DMS79 treated with DMSO at 0.1 percent for 48 hours (cell line): ENCODE results near the gene SHQ1.
"Not testable (repeated sequence)": the region's sequence is repeated elsewhere in the genome, so short reads cannot be mapped to it uniquely, and the experiment has no call there.

Experiments
- DNase-seq: peaks from one replicate; lab custom pipeline; 2025; lab: John Stamatoyannopoulos, UW

The SHQ1 gene

DNA sequence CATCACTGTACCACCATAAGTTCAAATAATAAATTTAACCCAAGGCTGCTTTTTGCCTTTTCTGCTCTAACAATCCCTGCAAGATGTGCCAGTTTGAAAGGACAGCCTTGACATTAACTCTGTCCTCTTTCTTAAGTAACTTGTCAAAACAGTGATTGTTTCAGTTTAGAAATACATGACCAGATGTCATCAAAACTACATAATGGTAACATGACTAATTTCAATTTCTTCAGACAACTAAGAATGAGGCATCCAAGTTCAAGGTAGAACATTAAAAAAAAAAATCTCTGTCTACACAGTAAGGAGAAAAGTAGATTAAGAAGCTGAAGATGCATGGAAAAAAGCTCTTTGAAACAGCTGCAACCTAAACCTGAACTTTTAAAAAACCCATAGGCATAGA is 47.4 kb downstream of the SHQ1 start:
- no peak for DNase-seq

DNA sequence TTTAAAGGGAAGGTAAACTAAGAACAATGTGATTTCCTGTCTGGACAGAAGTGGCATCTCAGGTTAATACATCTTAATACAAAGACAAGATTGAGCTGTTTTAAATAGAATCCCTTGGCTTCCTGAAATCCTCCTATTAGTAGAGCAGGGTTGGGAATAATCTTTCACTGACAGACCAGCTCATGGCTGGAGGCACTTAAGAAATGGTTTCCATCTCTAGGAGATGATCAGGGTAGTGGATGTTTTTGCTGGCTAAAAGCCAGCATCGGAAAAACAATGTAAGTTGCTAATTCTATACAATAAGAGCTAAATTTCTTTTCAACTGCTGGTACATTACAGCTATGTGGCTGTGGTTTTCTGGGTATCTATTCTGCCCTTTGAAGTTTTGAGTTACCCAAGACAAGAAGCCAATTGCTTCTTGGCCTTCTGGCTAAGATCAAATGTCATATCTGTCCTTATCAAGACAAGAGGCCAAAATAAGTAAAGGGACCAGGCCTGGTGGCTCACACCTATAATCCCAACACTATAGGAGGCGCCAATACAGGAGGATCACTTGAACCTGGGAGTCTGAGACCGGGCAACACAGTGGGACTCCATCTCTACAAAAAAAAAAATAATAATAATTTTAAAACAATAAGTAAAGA is 49.6 kb downstream of the SHQ1 start:
- no peak for DNase-seq

DNA sequence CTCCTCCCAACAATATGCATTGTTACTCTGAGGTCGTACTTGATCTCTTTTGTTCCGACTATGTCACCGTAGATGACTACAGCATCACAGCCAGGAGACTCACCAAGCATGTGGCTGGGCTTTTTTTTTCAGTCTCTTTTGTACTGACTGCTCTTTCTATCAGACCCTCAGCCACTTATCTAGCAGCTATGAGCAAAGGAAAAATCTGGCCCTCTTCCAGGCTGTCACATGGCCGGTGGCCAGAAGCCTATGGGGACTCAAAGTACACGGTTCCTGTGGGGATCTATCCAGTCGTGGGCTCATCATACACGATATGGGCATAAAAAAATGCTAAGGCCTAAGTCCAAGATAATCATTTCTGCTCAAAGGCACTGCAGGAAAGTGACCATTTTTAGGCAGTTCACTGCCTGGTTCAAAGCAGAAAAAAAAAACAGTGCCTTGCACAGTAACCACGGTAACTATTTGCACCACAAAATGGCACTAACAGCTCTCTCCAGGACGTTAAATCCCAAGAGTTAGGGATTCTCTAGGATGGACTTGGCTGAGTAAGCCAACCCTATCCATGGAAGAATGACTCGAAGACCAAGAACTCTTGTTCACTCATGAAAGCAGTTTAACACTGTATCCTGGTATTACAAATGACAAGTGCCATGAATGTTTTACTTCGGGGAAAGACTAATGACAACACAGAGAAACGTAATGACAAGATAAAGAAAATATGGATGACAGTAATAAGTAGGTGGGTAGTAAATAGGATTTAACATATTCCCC is 50.3 kb downstream of the SHQ1 start:
- peak; percentile 69 for DNase-seq

DNA sequence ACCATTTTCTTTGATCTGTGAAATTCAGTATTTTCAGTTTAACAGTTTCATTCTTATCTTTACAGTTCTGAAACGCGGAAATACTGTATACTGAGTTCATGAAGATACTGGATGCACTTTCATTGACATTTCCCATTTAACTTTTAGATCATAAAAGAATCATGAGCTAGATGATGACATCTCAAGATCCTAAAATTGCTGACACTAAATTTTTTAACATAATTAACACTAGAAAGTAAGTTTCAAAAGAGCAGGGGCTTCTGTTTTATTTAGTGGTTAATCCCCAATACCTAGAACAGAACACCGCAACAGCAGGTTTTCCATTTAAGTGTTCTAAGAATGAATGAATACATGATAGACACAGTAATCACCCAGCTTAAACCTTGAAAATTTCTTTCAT is 54.2 kb downstream of the SHQ1 start:
- no peak for DNase-seq

DNA sequence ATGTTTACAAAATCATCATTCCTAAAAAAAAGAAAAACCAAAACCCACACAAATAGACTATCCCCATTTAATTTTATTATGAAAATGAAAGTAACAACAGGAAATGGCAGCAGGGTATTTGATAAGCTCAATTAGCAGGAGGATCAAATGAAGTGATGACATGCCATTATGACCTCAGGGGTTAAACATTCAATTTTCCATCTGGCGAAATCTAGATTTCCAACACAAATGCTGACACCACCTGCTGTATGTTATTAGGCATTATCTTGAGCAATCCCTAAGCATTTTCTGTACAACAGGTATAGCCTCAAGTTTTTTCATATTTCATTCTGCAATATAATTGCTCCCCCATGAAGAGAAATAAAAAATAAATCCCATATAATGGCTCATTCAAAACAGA is 57.1 kb downstream of the SHQ1 start:
- DNase-seq, result no peak

DNA sequence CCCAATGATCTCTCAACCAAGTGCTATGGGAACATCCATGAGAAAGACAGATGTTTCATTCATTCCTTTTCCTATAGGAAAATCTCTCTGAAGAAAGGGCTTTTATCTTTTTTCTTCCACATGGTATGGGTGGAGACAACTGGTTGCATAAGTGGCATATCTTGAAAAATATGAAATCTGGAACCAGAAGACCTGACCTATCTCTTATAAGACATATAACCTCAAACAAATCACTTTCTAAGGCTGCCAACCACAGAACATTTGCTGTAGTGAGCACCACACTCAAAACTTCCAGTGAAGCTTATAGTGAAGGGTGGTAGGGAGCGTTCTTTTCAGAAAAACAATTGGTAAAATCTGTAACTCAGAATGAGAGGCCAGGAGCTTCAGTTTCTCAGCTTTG is 58.5 kb downstream of the SHQ1 start:
- no peak for DNase-seq

DNA sequence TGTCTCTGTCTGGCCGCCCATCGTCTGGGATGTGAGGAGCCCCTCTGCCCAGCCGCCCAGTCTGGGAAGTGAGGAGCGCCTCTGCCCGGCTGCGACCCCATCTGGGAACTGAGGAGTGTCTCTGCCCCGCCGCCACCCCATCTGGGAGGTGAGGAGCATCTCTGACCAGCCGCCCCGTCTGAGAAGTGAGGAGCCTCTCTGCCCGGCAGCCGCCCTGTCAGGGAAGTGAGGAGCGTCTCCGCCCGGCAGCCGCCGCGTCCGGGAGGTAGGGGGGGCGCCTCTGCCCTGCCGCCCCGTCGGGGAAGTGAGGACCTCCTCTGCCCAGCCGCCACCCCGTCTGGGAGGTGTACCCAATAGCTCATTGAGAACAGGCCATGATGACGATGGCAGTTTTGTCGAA is 60.0 kb downstream of the SHQ1 start:
- not testable (repeated sequence) for DNase-seq

DNA sequence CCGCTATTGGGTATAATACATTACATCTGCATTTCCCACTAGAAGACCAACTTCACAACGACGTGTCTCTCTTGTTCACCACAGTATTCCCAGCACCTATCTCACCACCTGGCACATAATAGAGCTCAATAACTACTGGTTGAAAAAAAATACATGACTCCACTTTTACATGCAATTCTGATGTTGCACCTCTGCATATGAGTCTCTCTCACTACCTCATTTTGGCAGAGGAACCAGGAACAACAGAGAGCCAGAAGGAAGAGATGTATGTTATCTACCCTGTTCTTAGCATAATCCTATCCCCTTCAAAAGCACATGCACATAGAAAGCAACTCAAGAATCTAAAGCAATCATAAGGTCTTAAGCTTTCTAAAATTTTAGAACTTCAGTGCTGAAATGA is 61.6 kb downstream of the SHQ1 start:
- no peak for DNase-seq

DNA sequence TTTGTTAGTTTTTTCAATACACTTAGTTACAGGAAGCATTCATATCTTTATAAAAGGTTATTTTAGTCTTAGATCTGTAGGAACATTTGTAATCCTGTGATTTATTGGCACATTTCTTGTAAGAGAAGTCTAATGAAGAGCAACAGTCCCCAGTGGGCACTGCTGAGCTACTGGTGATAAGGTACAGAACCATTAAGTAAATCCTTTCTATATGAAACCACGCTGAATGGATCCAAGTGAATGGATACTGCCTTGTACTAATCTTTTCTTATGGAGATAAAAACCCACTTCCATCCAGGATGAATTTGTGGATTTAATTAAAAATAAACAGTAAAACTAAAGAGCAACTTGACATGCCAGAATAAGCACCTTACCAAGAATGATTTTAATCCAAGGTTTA is 64.0 kb downstream of the SHQ1 start:
- no peak for DNase-seq

DNA sequence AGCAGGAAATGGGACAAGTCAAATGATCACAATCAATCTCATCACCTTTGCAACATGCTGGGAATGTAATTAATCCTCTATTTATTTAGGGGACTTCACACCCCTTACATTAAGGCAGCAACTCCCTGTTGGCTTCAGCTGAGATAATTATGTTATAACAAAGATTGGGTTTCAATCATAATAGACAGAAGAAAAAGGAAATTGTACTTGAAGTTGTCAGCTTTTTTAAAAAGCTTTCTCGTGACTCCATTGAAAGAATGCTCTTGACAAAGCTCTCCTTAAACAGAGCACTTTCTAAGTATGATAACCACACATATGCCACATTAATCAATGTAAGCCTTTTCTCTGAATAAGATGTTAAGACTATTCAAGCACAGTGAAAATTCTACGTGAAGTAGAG is 65.7 kb downstream of the SHQ1 start:
- DNase-seq, result no peak

DNA sequence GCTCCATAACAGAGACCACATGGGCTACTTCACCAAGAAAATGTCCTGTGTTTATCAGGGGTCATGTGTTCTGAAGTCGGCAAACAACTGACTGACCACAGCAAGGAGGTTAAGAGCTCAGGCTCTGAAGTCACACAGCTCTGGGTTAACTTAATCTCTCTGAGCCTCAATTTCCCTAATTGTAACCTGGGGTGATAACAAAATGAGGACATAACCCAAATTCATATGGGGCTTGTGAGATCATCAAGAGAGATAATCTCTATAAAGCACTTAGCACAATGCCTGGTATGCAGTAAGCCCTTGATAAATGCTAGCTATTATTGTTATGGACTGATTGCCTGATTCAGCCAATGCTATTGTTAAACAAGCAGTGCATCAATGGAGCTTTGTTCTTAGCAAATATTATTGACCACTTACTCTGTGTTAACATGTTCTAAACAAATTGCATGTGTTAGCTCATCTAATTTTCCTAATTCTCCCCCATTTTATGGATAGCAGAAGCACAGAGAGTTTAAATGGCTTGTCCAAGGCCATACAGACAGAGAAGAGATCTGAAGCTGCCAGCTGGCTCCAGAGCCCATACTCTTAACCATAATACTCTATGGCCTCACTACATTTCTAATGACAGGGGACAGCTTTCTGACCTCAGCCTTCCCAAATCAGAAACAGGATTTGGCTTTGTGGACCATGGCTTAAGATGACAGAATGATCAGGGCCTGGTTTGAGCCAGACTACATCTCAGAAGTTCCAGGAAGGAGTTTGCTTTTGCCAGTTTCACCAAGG is 78.3 kb downstream of the SHQ1 start:
- no peak for DNase-seq

DNA sequence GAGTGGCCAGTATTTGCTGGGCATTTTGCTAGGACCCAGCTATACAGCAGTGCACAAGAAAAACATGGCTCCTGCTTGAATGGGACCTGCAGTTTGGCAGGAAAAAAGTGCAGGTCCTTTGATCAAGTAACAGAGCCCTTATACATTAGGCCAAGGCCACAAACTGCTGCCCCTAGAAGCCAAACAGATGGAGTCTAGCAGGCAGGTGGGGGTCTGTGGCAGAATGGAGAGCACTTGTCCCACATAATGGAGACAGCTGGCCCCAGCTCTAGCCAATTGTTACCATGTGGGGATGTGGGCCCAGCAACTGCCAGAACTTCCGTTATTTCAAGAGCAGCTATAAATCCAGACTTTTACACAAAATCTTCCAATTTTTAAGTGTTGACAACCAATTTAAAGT is 79.3 kb downstream of the SHQ1 start:
- no peak for DNase-seq

DNA sequence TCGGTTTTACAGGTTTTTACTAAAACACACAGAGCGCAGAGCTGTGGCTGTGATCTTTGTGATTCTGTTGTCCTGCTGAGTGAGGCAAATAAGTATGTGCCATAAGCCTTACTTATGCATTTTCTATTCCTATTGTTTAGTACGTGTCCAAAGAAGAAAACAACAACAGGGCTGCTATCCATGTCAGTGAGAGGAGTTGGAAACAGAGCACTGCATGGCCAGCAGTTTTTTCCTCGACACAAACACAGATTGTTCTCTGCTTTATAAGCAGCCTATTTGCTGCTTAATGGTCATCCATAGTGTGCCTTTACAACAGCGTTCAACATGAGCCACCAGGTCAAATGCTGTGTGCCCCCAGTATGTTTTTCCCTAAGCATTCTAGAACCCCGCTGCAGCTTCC is 79.8 kb downstream of the SHQ1 start:
- no peak for DNase-seq

DNA sequence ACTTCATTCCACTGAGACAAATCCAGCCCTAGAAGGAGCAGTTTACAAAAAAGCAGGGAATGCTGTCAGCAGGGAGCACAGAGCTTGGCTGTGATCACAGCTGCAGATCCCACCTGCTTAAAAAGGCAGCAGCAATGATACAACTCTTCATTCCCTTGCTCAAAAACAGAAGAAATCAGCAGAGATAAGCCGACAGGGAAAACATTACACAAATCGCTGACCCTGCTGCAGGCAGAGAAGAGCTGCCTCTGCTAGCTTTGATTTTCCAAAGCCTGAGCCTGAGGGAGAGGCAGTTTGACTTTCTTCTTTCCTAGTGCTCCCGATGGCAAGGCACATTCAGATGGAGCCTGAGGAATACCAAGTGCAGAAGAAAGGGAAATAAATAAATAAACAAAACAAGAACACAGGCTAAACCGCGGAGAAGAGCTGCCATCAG is 80.2 kb downstream of the SHQ1 start:
- peak; percentile 2 for DNase-seq

DNA sequence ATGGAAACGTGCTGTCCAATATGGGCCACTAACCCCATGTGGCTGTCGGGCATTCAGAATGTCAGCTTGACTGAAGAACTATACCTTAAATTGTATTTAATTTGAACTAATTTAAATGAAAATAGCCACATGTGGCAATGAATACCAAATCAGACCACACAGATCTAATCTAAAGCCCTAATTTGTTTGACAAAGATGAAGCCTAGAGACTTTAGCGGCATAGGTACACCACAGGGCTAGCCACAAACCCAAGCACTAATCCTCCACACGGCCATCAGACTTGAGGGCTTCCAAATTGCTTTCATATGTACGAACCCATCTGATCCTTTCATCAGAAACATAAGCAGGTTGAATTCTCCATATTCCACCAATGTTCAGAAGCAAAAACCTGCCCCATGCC is 81.4 kb downstream of the SHQ1 start:
- no peak for DNase-seq

DNA sequence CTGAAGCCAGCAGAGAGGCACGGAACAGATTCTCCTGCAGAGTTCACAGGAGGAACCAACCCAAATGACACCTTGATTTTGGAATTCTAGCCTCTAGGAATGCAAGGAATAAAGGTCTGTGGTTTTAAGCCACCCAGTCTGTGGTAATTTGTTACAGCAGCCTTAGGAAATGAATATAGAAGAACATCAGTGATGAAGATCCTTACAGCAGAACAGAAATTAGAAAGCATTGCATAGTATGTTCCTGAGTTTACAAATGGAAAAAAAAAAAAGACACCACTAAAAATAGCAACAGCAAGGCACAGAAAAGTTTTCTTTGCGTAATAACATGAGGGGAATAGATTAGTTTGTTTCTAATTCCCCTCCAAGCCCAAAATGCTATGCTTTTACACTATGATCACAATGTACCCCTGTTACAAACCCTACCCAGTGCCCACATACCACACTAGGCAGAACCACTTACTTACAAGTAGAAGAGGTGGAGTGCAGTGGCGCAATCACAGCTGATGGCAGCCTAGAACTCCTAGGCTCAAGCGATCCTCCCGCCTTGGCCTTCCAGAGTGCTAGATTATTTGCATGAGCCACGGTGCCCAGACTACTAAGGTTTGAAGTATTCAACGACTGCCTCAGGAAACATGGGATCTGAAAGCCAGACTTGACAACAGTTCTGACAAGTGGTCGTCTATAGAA is 84.3 kb downstream of the SHQ1 start:
- DNase-seq, result no peak

DNA sequence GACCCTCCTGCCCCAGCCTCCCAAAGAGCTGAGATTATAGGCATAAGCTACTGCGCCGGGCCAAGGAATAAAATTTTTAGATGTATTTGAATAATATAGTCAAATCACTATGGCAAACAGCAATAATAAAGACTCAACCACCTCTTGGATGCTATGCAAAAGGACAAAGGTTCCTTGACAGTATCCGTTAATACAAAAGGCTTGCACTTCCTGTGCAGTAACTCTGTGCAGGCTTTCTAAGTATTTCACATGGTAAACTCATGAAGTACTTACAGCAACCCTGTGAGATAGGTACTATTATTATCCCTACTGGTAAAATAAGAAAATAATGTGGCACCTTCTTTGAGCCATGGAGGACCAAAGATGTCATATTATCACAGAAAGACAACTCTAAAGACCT is 86.8 kb downstream of the SHQ1 start:
- no peak for DNase-seq

DNA sequence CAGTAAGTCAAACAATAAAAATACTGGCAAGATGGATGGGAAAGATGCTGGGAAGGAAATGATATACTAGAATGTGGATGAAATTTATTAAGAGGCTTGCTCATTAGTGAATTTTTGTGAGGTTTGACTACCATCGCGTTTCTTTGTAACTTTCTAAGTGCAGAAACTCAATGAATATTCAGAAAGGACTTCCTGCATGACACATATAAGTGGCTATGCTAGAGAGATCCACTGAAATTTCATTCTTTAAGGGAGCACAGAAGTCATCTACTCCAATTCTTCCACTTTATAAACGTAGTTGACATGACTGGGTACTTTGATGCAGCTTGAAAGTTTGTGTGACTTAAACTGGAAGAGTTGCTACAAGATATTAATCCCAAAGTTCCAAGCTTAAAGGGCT is 88.0 kb downstream of the SHQ1 start:
- DNase-seq, result no peak

DNA sequence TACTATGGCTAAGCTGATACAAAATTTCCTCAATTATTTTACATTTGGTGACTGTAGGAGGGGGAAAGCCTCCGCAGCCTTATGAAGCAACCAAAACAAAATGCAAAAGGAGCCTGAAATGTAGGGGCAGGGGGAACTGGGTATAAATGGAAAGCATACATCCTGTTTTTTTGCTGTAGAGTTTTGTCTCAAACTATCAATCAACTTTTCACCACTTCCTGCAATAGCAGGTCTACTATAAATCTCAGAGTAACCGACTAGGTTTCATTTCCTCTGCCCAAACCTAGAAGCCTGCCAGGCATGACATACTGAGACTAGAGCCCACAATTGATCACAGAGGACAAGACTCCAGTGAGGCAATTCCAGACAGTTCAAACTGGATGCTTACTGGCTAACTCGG is 91.3 kb downstream of the SHQ1 start:
- no peak for DNase-seq

DNA sequence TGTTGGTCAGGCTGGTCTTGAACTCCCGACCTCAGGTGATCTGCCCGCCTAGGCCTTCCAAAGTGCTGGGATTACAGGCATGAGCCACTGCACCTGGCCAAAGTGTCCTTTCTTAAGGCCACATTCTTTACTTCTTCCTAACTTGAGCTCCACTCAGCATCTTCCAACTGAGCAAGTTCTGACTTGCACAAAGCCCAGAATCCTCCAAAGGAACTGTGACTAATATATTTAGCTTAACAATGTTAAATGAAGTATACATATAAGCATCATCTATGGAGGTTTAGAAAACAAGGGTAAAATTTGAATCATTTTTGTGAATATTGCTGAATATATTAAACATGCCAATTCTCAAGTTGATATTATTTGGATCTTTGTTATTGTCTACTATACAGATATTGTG is 93.7 kb downstream of the SHQ1 start:
- DNase-seq, result no peak

DNA sequence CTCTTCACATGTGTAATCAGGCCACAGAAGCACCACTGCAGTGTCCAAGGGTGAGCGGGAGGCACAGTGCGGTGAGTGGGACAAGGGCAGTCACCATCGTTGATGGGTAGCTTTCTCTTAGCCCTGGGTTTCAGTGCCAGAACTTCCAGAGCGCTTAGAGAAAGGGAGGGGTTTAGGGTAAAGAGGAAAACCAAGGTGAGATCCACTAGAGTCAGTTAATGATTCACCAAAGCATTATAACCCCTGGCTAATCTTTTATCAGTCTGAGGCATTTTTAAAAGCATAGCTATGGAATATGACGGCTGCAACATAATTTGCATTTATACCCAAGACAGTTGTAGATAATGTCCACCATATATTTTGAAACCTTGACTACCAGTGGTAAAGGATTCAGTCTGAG is 94.8 kb downstream of the SHQ1 start:
- DNase-seq, result no peak

DNA sequence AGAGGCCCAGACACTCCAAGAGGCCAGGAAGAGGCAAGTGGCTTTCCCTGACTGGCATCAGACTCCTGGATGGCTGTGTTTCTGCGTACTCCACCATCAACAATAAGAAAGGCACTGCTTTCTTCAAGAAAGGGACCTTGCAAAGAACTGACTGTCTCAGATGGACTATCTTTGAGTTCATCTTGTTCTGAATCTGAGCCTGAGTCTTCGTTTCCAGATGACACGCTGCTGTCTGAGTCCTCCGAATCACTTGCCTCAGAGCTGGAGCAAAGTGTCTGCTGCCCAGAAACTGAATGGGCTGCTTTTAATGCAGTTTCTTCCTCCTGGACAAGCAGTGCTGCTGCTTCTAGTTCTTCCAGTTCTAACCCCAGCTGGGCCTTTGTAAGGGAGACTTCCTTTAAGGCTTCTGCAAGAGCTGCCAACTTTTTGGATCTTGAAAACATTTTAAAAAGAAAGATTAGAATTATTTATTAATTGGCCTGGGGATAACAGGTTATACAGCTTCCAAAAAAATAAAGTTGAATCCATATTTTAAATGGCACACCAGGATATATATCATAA is 97.8 kb downstream of the SHQ1 start:
- DNase-seq, result no peak
